ENCODE measurements around the gene NSG1.
"Not testable (repeated sequence)": the region's sequence is repeated elsewhere in the genome, so short reads cannot be mapped to it uniquely, and the experiment has no call there.

Gene NSG1

DNA sequence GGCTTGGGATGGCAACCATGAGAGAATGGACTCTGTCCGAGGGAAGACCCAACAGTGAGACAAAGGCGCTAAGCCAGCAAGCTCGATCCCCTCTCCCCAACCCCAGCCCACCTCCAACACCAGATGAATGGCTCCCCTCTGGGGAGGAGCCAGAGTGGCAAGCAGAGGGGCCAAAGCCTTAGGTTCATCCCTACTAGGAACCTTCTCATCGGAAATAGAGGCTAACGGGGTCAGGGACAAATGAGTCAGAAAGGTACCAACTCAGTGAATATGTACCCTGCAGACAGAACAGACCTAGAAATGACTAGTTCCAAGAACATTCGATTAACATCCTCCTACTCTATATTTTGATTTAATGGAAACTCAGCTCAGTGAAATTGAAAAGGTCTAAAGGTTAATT lies 73.9 kb downstream of the NSG1 start:
- TF ChIP-seq, protein P1, sequence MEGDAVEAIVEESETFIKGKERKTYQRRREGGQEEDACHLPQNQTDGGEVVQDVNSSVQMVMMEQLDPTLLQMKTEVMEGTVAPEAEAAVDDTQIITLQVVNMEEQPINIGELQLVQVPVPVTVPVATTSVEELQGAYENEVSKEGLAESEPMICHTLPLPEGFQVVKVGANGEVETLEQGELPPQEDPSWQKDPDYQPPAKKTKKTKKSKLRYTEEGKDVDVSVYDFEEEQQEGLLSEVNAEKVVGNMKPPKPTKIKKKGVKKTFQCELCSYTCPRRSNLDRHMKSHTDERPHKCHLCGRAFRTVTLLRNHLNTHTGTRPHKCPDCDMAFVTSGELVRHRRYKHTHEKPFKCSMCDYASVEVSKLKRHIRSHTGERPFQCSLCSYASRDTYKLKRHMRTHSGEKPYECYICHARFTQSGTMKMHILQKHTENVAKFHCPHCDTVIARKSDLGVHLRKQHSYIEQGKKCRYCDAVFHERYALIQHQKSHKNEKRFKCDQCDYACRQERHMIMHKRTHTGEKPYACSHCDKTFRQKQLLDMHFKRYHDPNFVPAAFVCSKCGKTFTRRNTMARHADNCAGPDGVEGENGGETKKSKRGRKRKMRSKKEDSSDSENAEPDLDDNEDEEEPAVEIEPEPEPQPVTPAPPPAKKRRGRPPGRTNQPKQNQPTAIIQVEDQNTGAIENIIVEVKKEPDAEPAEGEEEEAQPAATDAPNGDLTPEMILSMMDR (conservative IDR thresholded peaks at IDR 0.05; ENCODE audit: low read depth, low read length) = no peak
- no peak overlapping the region for H3K4me3 ChIP-seq (ENCODE audit: low read depth, low read length)
- DNase-seq (ENCODE audit: low read depth) = no peak

DNA sequence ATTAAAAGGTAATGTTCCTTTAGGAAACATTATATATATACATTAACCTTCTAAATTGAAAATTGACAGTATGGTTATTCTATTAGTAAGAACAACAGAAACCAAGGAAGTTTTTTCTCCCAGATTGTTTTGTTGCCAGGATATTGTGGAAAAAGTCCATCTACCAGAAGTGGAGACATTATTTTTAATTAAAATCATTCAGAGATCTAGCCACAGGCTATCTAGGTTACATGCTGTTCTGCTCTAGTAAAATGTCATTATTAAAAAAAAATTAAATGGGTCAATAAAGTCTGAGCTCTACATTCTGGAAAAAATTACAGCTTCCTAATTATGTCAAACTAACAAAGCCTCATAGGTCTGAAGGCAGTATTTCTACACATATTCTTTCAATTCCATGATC lies 74.3 kb downstream of the NSG1 start:
- DNase-seq (ENCODE audit: low read depth) = no peak
- H3K4me3 ChIP-seq (ENCODE audit: low read depth, low read length) = no peak overlapping the region
- TF ChIP-seq, protein P1 (conservative IDR thresholded peaks at IDR 0.05; ENCODE audit: low read depth, low read length) = no peak

DNA sequence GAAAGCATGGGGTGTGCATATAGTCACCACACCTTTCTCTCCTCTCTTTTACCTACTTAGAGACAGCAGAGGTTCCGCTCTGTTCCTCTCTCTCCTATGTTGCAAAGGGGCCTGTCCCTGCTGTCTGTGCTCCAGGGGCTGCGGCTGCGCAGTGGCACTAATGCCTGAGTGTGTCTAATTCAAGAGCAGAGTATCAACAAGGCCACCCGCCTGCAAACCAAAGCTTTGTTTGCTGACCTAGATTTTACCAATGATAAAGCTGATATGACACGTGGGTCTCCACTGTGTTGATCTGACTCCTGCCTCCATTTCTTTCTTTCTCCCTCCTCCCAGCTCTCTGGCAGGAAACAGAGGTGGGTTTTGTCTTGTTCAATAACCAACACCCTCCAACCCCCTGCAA lies 74.9 kb downstream of the NSG1 start:
- TF ChIP-seq, protein P1 (conservative IDR thresholded peaks at IDR 0.05; ENCODE audit: low read depth, low read length) = no peak
- H3K4me3 ChIP-seq (ENCODE audit: low read depth, low read length) = no peak overlapping the region
- DNase-seq (ENCODE audit: low read depth) = no peak

DNA sequence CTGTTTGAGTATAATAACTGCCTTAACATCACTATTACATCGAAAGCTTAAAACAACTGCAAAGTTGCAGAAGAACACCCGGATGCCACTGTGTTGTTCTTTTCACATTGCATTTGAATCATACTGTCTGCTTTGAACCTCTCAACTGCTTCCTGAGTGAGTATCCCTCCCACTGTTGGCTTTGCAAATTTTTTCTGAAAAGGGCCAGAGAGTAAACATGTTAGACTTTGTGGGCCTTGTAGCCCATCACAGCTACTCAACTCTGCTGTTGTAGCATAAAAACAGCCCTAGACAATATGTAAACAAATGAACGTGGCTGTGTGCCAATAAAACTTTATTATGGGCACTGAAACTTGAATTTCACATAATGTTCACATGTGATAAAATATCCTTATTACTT lies 76.1 kb downstream of the NSG1 start:
- peak; percentile 55 for DNase-seq (ENCODE audit: low read depth)
- H3K4me3 ChIP-seq (ENCODE audit: low read depth, low read length) = no peak overlapping the region
- TF ChIP-seq, protein P1 (conservative IDR thresholded peaks at IDR 0.05; ENCODE audit: low read depth, low read length) = no peak

DNA sequence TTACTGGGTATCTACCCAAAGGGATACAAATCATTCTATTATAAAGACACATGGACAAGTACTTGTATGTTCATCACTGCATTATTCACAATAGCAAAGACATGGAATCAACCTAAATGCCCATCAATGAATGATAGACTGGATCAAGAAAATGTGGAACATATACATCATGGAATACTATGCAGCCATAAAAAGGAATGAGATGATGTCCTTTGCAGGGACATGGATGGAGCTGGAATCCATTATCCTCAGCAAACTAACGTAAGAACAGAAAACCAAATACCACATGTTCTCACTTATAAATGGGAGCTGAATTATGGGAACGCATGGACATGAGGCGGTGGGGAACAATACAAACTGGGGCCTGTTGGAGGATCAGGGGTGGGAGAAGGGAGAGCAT lies 78.3 kb downstream of the NSG1 start:
- not testable (repeated sequence) for H3K4me3 ChIP-seq (ENCODE audit: low read depth, low read length); DNase-seq (ENCODE audit: low read depth)

Data from choroid plexus epithelial cell (primary cell).